Liver (tissue), 3 donors: ENCODE results near the gene METTL23.
"Not testable (repeated sequence)": the region's sequence is repeated elsewhere in the genome, so short reads cannot be mapped to it uniquely, and the experiment has no call there.

Source experiments
- CTCF ChIP-seq: fragments of 150-350 bp; IDR thresholded peaks from 2 replicates; pipeline ENCODE4 v1.5.1; 2017; ENCODE audit warnings: improper control_type of control experiment, low read depth, low read length; ENCODE audit not compliant: missing input control
- EGR1 ChIP-seq, 2 donors: IDR thresholded peaks; 2 replicates each; pipeline ENCODE4 v1.6.1; 2016 to 2018; ENCODE audit warnings: antibody characterized with exemption in 2 of 2, low read depth in 2 of 2
- GABPA ChIP-seq, 2 donors: IDR thresholded peaks in 1 of 2; conservative IDR thresholded peaks in 1 of 2; 2 replicates each; pipeline ENCODE4 v1.6.1; 2016; ENCODE audit warnings: antibody characterized with exemption in 2 of 2, mild to moderate bottlenecking in 1 of 2, moderate library complexity in 1 of 2
- HNF4A ChIP-seq, 2 donors: conservative IDR thresholded peaks; 2 replicates each; pipeline ENCODE4 v1.6.1; 2016; ENCODE audit warnings: antibody characterized with exemption in 2 of 2, mild to moderate bottlenecking in 2 of 2
- JUND ChIP-seq, 2 donors: IDR thresholded peaks; 2 replicates each; pipeline ENCODE4 v1.6.1; 2016; ENCODE audit warnings: antibody characterized with exemption in 2 of 2
- MAX ChIP-seq: IDR thresholded peaks from 2 replicates; pipeline ENCODE4 v1.6.1; 2016; ENCODE audit warnings: antibody characterized with exemption
- RXRA ChIP-seq, 2 donors: IDR thresholded peaks; 2 replicates each; pipeline ENCODE4 v1.6.1; 2017 to 2018; ENCODE audit warnings: antibody characterized with exemption in 2 of 2, mild to moderate bottlenecking in 1 of 2
- SP1 ChIP-seq: IDR thresholded peaks from 2 replicates; pipeline ENCODE4 v1.6.1; 2018; ENCODE audit warnings: antibody characterized with exemption, mild to moderate bottlenecking
- TAF1 ChIP-seq: conservative IDR thresholded peaks from 2 replicates; pipeline ENCODE4 v1.6.1; 2016; ENCODE audit warnings: antibody characterized with exemption, mild to moderate bottlenecking
- YY1 ChIP-seq: IDR thresholded peaks from 2 replicates; pipeline ENCODE4 v1.6.1; 2016; ENCODE audit warnings: antibody characterized with exemption, mild to moderate bottlenecking
- TF ChIP-seq, protein P1 (sequence below): IDR thresholded peaks from 2 replicates; pipeline ENCODE4 v1.6.1; 2016; ENCODE audit warnings: antibody characterized with exemption, mild to moderate bottlenecking
- donor health status: healthy.
- donor health status: healthy.

DNA sequence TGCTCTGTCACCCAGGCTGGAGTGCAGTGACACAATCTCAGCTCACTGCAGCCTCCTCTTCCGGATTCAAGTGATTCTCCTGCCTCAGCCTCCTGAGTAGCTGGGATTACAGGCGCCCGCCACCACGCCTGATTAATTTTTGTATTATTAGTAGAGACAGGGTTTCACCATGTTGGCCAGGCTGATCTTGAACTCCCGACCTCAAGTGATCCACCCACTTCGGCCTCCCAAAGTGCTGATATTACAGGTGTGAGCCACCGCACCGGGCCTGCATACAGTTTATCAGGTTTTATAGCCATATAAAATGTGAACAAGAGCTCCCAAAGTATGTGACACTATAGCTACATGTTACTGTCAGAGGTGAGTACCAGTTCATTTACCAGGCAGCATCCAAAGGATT lies 3.7 kb upstream of the METTL23 start:
- not testable (repeated sequence) for TF ChIP-seq YY1; CTCF; MAX; JUND (IDR thresholded peaks at IDR 0.05); TAF1; GABPA (IDR thresholded peaks at IDR 0.05 in 1 of 2, conservative IDR thresholded peaks at IDR 0.05 in 1 of 2); SP1; HNF4A (conservative IDR thresholded peaks at IDR 0.05); RXRA (IDR thresholded peaks at IDR 0.05); EGR1 (IDR thresholded peaks at IDR 0.05; ENCODE audit: low read depth in 2 of 2)
- TF ChIP-seq, protein P1, sequence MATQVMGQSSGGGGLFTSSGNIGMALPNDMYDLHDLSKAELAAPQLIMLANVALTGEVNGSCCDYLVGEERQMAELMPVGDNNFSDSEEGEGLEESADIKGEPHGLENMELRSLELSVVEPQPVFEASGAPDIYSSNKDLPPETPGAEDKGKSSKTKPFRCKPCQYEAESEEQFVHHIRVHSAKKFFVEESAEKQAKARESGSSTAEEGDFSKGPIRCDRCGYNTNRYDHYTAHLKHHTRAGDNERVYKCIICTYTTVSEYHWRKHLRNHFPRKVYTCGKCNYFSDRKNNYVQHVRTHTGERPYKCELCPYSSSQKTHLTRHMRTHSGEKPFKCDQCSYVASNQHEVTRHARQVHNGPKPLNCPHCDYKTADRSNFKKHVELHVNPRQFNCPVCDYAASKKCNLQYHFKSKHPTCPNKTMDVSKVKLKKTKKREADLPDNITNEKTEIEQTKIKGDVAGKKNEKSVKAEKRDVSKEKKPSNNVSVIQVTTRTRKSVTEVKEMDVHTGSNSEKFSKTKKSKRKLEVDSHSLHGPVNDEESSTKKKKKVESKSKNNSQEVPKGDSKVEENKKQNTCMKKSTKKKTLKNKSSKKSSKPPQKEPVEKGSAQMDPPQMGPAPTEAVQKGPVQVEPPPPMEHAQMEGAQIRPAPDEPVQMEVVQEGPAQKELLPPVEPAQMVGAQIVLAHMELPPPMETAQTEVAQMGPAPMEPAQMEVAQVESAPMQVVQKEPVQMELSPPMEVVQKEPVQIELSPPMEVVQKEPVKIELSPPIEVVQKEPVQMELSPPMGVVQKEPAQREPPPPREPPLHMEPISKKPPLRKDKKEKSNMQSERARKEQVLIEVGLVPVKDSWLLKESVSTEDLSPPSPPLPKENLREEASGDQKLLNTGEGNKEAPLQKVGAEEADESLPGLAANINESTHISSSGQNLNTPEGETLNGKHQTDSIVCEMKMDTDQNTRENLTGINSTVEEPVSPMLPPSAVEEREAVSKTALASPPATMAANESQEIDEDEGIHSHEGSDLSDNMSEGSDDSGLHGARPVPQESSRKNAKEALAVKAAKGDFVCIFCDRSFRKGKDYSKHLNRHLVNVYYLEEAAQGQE, result not testable (repeated sequence)
